Left ventricle myocardium superior (tissue), 1 donor: Measurements from ENCODE around the gene WNT7B. TPM values are rescaled to one million over a fixed set of nuclear protein-coding genes. Genes with fewer than 3 reads are reported as not detected.

Experiments used
- ATAC-seq: fragments of 200-7000 bp; cut with Tn5 transposase; one replicate; pipeline ENCODE4 v1.9.1; 2020; ENCODE audit warnings: mild to moderate bottlenecking, moderate library complexity
- DNase-seq: peaks from one replicate; pipeline ENCODE4 v3.0.0-alpha.2; 2020
- intact Hi-C: fragments of 100-400 bp; cut with micrococcal nuclease; formaldehyde crosslinking; loops from one replicate; pipeline ENCODE4 v1.11.0; 2022
- total RNA-seq: library from RNA; stranded (reverse); fragmentation: NEBNext Ultra II Directional; extraction: Animal tissue kit (Norgen Biotek cat#: 25700); gene quantifications from one replicate; pipeline ENCODE4 v1.2.1, GENCODE V29; 2021
- donor health status: DM: no; HTN: yes; CAD: no; lungs with severe emphysema.

Gene WNT7B
- total RNA-seq, 1 donor from 2014 or later = not detected

- intact Hi-C loops = no loop called here
- ATAC-seq (no peak), DNase-seq (no peak)
Observed at GRCh38 chr22:45978275-45978713, 1.3 kb upstream of the WNT7B start.

DNA sequence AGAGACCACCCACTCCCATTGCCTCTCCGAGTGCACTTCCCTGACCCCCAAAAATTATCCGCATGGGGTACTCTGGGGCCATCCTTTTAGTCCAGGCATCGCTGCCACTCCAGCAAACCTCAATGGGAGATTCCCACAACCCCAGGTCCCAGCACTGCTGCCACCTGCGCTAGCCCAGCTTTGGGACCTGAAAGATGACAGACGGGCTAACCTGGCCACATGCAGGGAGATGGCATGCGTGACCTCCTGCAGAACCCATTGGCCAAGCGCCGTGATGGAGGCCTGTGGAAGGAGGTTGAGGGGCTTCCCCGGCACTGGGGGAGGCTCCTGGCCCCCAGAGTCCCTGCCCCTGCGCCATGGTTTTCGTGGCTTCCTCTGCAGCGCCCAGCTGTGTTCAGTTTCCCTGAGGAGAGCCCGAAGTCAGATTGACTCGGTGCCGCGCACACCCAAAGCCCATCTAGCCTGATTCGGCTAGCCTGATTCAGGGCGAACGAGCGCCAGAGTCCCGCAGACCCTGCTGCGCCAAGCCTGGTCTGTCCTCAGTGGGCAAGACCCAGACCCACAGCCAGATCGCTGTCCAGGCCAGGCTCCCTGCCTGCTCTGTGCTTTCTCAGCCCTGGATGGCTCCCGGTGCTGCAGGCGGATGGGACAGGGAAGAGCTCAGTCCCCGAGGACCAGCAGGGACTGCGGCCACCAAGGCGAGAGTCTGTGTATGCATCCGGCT, 751 bp upstream of the WNT7B start:
- ATAC-seq (peak; percentile 5), DNase-seq (no peak)
- intact Hi-C loops = no loop called here

- intact Hi-C loops = no loop called here
- DNase-seq (no peak), ATAC-seq (no peak)
Observed at GRCh38 chr22:45976254-45977002, 534 bp downstream of the WNT7B start.

- no peak for ATAC-seq
- no peak for DNase-seq
- intact Hi-C loops = no loop called here
Observed at GRCh38 chr22:45975164-45976161, 1.5 kb downstream of the WNT7B start.

GRCh38 chr22:45974498-45974897, 2.5 kb downstream of the WNT7B start:
- ATAC-seq = no peak

GRCh38 chr22:45972889-45973253, 4.1 kb downstream of the WNT7B start:
- DNase-seq (no peak), ATAC-seq (no peak)
- intact Hi-C loops = no loop called here

More at GRCh38 chr22:45974498-45974897, 2.5 kb downstream of the WNT7B start:
- no peak for DNase-seq
- intact Hi-C loops = no loop called here

DNA sequence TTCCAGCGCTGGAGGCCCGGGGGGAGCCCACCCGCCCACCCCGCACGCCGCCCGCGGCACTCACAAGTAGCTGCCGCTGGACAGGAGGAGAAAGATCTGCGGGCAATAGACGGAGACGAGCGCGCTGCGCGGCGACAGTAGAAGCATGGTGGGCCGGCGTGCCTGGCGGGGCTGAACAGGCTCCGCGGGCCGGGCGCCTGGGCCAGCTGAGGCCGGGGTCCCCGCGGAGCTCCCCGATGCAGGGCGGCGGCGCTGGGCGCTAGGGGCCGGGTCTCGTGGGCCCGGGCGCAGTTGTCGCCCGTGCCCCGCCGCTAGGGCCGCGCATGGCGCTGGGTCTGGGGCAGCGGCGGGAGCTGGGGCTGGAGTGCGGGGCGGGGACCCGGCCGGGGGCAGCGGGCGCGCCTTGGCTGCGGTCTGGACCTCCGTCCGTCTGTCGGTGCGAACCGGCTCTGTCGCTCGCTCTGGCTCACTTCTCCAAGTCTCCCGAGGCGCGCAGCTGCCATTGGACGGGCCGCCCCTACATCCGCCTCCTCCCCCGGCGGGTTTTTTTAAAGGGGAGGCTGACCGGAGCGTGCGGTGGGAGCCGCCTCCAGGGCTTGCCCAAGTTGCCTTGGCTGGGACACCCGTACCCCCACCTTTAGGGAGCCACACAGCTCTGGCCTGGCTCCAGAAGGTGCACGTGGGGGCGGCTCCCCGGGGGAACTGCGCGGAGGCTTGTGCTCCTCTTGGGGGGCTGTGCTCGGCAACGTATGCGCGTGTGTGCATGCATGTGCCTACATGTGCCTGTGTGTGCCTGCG, 4.7 kb downstream of the WNT7B start:
- intact Hi-C loops = no loop called here
- ATAC-seq (no peak), DNase-seq (no peak)

DNA sequence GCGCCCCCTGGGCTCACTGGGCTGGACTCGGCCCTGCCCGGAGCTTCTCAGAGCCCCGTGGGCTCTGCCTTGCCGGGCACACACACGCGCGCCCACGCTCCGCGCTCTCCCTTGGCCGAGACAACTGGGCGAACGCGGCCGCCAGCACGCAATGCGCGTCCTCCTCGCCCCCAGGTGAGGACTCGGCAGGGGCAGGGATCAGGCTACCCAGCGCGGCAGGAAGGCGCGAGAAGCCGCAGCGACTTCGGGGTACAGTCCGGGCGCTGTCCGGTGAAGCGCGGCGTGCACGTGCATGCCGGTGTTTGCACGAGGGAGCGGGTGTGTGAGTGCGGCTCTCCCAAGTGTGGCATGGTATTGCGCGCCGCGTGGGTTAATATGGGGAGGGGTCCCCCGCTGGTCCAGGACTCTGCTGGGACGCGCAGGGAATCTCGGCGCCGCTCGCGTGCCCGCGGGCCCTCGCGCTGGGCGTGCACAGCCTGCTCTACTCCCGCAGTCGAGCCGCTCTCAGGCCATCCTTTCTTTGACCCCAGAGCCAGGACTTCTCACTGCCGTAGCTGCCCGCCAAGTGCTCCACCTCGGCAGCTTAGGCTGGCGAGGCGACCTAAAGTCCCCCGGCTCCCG, 5.4 kb downstream of the WNT7B start:
- intact Hi-C loops = no loop called here
- ATAC-seq (no peak), DNase-seq (no peak)

DNA sequence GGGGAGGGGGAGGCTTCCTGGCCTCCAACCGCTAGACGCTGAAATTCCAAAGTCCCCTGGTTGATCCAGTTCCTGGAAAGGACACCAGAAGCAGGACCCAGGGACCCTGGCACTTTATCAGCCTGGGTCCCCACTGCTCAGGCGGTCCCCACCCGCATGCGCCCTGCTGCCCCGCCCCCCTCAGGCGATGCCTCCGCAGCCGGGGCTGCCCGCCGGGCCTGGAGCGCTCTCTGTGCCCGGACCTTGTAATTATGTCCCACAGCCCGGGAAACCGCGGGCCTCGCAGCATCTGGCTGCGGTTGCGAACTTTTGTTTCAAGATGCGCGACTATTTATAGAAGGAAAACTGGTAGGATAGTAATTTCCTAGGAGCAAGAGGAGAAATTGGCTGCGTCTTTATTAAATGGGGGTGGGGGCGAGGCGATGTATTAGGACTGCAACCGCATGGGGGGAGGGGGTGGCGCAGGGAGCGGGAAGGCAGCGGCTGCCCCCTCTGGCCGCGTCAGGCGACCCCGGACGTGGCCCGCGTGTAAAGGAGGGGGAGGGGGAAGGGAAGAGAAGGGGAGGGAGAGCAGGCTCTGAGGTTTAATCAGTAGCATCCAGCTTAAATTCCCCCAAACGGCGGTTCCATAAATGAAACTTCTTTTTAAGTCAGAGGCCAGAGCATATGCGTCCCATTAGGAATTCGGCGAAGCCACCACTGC, 6.1 kb downstream of the WNT7B start:
- DNase-seq = no peak
- intact Hi-C loops = no loop called here
- no peak for ATAC-seq

- ATAC-seq (no peak), DNase-seq (no peak)
- intact Hi-C loops = no loop called here
Observed at GRCh38 chr22:45969801-45970470, 7.0 kb downstream of the WNT7B start.

GRCh38 chr22:45969414-45969799, 7.6 kb downstream of the WNT7B start:
- DNase-seq (no peak), ATAC-seq (no peak)
- intact Hi-C loops = no loop called here

DNA sequence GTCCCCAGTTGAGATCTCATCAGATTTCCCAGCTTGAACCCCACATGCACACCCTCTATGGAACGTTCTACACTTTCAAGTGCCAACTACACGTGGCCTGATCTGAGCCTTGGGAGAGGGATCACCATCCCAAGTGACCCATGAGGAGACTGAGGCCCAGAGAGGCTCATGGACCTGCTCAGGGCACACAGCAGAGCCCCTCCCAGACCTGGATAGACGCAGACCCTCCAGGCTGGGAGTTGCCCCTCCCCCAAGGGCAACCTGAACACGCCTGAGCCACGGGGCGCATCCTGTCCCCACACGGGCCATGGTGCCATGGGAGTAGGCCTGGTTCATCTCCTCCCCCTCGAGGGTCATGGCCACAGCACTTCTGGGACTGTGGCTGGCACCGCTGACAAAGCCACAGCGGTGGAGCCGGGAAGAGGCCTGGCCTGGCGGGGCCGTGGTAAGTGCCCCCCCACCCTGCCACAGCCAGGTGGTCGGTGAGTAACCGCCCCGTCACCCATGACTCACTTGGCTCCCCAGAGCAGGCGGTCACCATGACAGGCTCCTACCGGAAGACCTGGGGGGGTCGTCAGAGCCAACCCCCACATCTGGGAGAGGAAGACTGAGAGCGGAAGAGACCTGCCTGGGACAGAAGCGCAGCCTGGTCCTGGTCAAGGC, 8.1 kb downstream of the WNT7B start:
- DNase-seq (no peak), ATAC-seq (no peak)
- intact Hi-C loops = no loop called here

GRCh38 chr22:45968003-45968650, 8.8 kb downstream of the WNT7B start:
- no peak for ATAC-seq
- no peak for DNase-seq
- intact Hi-C loops = no loop called here

GRCh38 chr22:45966895-45967365, 10.0 kb downstream of the WNT7B start:
- ATAC-seq = no peak
- intact Hi-C loops = no loop called here
- no peak for DNase-seq

DNA sequence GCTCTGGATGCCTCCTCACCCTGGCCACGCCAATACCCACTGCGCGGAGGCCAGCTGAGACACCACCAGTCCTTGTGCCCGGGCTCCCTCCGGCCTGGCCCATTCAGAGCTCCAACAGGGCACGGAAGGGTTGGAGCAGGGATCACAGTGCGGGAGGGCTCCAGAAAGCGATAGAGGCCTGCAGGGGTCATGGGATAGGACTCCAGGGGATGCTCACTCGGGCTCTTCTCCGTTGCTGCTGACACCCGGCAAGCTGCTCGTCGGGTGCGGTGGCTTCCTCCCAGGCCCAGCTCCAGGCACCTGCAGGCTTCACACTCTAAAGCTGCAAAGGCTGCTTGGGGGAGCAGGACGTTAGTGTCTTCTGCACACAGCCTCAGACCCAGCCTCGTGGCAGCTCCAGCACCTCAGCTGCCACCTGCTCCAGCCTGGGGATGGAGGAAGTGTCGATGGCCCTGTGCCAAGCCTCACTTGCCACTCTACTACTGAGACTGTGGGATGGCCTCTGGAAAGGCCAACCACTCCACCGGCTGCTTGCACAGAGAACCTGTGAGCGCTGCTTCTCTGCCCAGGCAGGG, 10.6 kb downstream of the WNT7B start:
- no peak for ATAC-seq
- DNase-seq = no peak
- intact Hi-C loops = no loop called here

DNA sequence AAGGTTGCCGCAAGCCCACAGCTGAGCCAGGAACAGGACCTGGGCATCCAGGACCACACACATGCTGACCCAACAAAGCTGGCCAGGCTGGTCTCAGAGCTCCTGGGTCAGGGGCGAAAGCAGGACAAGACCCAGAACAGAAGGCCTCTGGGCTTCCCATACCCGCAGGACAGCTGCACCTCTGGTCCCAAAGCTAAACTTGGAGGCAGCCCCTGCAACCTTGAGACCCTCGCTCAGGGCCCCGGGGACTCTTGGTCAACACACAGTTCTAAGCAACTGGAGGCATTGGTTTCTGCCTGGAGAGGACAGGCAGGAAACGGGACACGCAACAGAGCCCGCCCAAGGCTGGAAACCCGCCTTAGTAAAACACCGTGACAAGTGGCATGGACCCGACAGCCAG, 11.4 kb downstream of the WNT7B start:
- DNase-seq (no peak), ATAC-seq (no peak)
- intact Hi-C loops = no loop called here
